ENCODE data around the gene NUP93. TPM values are rescaled to one million over a fixed set of nuclear protein-coding genes. Genes with fewer than 3 reads are reported as not detected.

Gene NUP93
- total RNA-seq, 1 donor from 2014 or later = 111 TPM

GRCh38 chr16:56814537-56815432 is 84.9 kb downstream of the NUP93 start:
- no peak for DNase-seq (ENCODE audit: low read depth, low spot score)

- DNase-seq (ENCODE audit: low read depth, low spot score) = no peak
These were observed 85.8 kb downstream of the NUP93 start for GRCh38 chr16:56815721-56816120.

- DNase-seq (ENCODE audit: low read depth, low spot score) = no peak
These were observed 87.1 kb downstream of the NUP93 start for GRCh38 chr16:56817056-56817455.

- no peak for DNase-seq (ENCODE audit: low read depth, low spot score)
These were observed 88.0 kb downstream of the NUP93 start for GRCh38 chr16:56817938-56818337.

GRCh38 chr16:56823081-56823733 is 93.3 kb downstream of the NUP93 start:
- no peak for DNase-seq (ENCODE audit: low read depth, low spot score)

GRCh38 chr16:56824331-56824730 is 94.4 kb downstream of the NUP93 start:
- DNase-seq (ENCODE audit: low read depth, low spot score) = no peak

GRCh38 chr16:56824804-56825203 is 94.9 kb downstream of the NUP93 start:
- no peak for DNase-seq (ENCODE audit: low read depth, low spot score)

GRCh38 chr16:56825826-56826225 is 95.9 kb downstream of the NUP93 start:
- DNase-seq (ENCODE audit: low read depth, low spot score) = no peak

- DNase-seq (ENCODE audit: low read depth, low spot score) = no peak
These were observed 98.7 kb downstream of the NUP93 start for GRCh38 chr16:56828647-56829046.

- DNase-seq (ENCODE audit: low read depth, low spot score) = no peak
These were observed 100.7 kb downstream of the NUP93 start for GRCh38 chr16:56830669-56831068.

GRCh38 chr16:56832768-56833167 is 102.8 kb downstream of the NUP93 start:
- no peak for DNase-seq (ENCODE audit: low read depth, low spot score)

- DNase-seq (ENCODE audit: low read depth, low spot score) = no peak
These were observed 103.5 kb downstream of the NUP93 start for GRCh38 chr16:56833243-56833970.

- DNase-seq (ENCODE audit: low read depth, low spot score) = no peak
These were observed 105.4 kb downstream of the NUP93 start for GRCh38 chr16:56835320-56835719.

- no peak for DNase-seq (ENCODE audit: low read depth, low spot score)
These were observed 106.7 kb downstream of the NUP93 start for GRCh38 chr16:56836410-56837230.

GRCh38 chr16:56838622-56839337 is 108.9 kb downstream of the NUP93 start:
- no peak for DNase-seq (ENCODE audit: low read depth, low spot score)

GRCh38 chr16:56841233-56841632 is 111.3 kb downstream of the NUP93 start:
- DNase-seq (ENCODE audit: low read depth, low spot score) = no peak

- DNase-seq (ENCODE audit: low read depth, low spot score) = no peak
These were observed 111.7 kb downstream of the NUP93 start for GRCh38 chr16:56841659-56842058.

GRCh38 chr16:56842133-56842532 is 112.2 kb downstream of the NUP93 start:
- no peak for DNase-seq (ENCODE audit: low read depth, low spot score)

- no peak for DNase-seq (ENCODE audit: low read depth, low spot score)
These were observed 114.1 kb downstream of the NUP93 start for GRCh38 chr16:56844056-56844455.

- no peak for DNase-seq (ENCODE audit: low read depth, low spot score)
These were observed 117.4 kb downstream of the NUP93 start for GRCh38 chr16:56847173-56847910.

Data from pulmonary artery endothelial cell (primary cell).